Smooth muscle cell (in vitro differentiated cells): ENCODE data around the gene DLAT. TPM values are rescaled to one million over a fixed set of nuclear protein-coding genes. Genes with fewer than 3 reads are reported as not detected.
A peak's percentile ranks its signal among the peaks of the same experiment; 100 is the strongest.

Source experiments
- DNase-seq: peaks from one replicate; lab custom pipeline; 2025; ENCODE audit not compliant: unreplicated experiment; lab: John Stamatoyannopoulos, UW
- H2AFZ ChIP-seq: fragments of 200-600 bp; sonication (generic); 2 replicates; pipeline ENCODE4 v1.6.0; 2016; ENCODE audit warnings: antibody characterized with exemption, low read depth, mild to moderate bottlenecking
- H3F3A ChIP-seq: fragments of 200-600 bp; sonication (generic); 2 replicates; pipeline ENCODE4 v1.6.0; 2017; ENCODE audit warnings: antibody characterized with exemption, low read depth
- H3K27ac ChIP-seq: fragments of 200-600 bp; sonication (generic); 2 replicates; pipeline ENCODE4 v1.5.1; 2016; ENCODE audit warnings: low read depth, mild to moderate bottlenecking
- H3K27me3 ChIP-seq: fragments of 200-600 bp; sonication (generic); 2 replicates; pipeline ENCODE4 v1.6.1; 2016; ENCODE audit warnings: low read depth, mild to moderate bottlenecking
- H3K36me3 ChIP-seq: fragments of 200-600 bp; sonication (generic); 2 replicates; pipeline ENCODE4 v1.5.1; 2016; ENCODE audit warnings: low read depth
- H3K4me1 ChIP-seq: fragments of 200-600 bp; sonication (generic); 2 replicates; pipeline ENCODE4 v1.5.1; 2016; ENCODE audit warnings: low read depth
- H3K4me2 ChIP-seq: fragments of 200-600 bp; sonication (generic); 2 replicates; pipeline ENCODE4 v1.6.0; 2016; ENCODE audit warnings: mild to moderate bottlenecking
- H3K4me3 ChIP-seq: fragments of 200-600 bp; sonication (generic); 2 replicates; pipeline ENCODE4 v1.5.1; 2016; ENCODE audit warnings: mild to moderate bottlenecking
- H3K79me2 ChIP-seq: fragments of 200-600 bp; sonication (generic); 2 replicates; pipeline ENCODE4 v1.6.0; 2016; ENCODE audit warnings: low read depth, mild to moderate bottlenecking
- H3K9ac ChIP-seq: fragments of 200-600 bp; sonication (generic); 2 replicates; pipeline ENCODE4 v1.6.0; 2016; ENCODE audit warnings: low read depth
- H3K9me3 ChIP-seq: fragments of 200-600 bp; sonication (generic); replicated peaks from 2 replicates; pipeline ENCODE4 v1.5.1; 2016; ENCODE audit warnings: low read depth
- H4K20me1 ChIP-seq: fragments of 200-600 bp; sonication (generic); 2 replicates; pipeline ENCODE4 v1.6.0; 2016; ENCODE audit warnings: low read depth
- WGBS: methylation state at CpG from one replicate; pipeline ENCODE4 v1.1.7; 2016; ENCODE audit warnings: low lambda C conversion rate; 5-methylcytosine and 5-hydroxymethylcytosine counted together
- polyA plus RNA-seq: library from polyadenylated mRNA; unstranded; fragments of >200 nt; fragmentation: Nextera tagmentation; extraction: Ambion mirVana; gene quantifications from 2 replicates; pipeline ENCODE4 v1.2.1, GENCODE V29; 2016
- total RNA-seq: library from RNA; depleted of rRNA; stranded (reverse); fragments of >200 nt; gene quantifications from 2 replicates; pipeline ENCODE4 v1.2.3, GENCODE V29; 2014
- TF ChIP-seq, protein P1 (sequence below): fragments of 200-600 bp; sonication (generic); IDR thresholded peaks from 2 replicates; pipeline ENCODE4 v1.5.1; 2017; ENCODE audit warnings: borderline replicate concordance, mild to moderate bottlenecking, antibody characterized with exemption; ENCODE audit not compliant: insufficient read depth, poor library complexity, severe bottlenecking

Gene DLAT
- total and polyA plus RNA-seq, 2 experiments from 2014 or later = 23.6 to 23.8 TPM

DNA sequence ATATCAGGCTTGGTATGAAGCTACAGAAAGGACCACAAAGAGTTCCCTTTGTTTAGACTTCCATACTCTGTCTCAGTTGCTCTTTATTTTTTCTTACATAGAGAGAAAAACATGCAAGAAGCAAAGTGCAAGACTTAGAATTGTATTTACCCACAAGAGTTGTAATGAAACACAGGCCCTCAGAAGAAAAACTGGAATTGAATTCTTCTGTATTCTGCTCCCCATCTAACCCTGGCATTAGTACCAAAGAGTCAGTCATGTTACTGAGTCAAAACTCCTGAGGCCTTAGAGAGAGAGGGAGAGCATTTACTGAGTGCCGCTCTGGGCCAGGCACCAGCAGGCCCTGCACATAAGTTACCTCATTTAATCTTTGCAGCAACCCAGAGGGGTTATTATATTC, 43.9 kb upstream of the DLAT start:
- TF ChIP-seq, protein P1, sequence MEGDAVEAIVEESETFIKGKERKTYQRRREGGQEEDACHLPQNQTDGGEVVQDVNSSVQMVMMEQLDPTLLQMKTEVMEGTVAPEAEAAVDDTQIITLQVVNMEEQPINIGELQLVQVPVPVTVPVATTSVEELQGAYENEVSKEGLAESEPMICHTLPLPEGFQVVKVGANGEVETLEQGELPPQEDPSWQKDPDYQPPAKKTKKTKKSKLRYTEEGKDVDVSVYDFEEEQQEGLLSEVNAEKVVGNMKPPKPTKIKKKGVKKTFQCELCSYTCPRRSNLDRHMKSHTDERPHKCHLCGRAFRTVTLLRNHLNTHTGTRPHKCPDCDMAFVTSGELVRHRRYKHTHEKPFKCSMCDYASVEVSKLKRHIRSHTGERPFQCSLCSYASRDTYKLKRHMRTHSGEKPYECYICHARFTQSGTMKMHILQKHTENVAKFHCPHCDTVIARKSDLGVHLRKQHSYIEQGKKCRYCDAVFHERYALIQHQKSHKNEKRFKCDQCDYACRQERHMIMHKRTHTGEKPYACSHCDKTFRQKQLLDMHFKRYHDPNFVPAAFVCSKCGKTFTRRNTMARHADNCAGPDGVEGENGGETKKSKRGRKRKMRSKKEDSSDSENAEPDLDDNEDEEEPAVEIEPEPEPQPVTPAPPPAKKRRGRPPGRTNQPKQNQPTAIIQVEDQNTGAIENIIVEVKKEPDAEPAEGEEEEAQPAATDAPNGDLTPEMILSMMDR = no peak
- 93% methylated on average over 1 of the region's 1 CpG for WGBS
- no peak for DNase-seq
- Histone ChIP-seq H3K79me2 (peaks cover 8% of the 10 kb centered on the region), H3K27ac (no peak overlapping the region), H3K4me3 (no peak overlapping the region), H4K20me1 (no peaks in the 10 kb centered on the region), H3K4me2 (no peak overlapping the region), H3K4me1 (peaks cover 45% of the 10 kb centered on the region), H2AFZ (no peak overlapping the region), H3K36me3 (no peaks in the 10 kb centered on the region), H3K9ac (no peak overlapping the region), H3F3A (peaks cover 11% of the 10 kb centered on the region), H3K27me3 (no peaks in the 10 kb centered on the region), H3K9me3 (no peaks in the 10 kb centered on the region)

DNA sequence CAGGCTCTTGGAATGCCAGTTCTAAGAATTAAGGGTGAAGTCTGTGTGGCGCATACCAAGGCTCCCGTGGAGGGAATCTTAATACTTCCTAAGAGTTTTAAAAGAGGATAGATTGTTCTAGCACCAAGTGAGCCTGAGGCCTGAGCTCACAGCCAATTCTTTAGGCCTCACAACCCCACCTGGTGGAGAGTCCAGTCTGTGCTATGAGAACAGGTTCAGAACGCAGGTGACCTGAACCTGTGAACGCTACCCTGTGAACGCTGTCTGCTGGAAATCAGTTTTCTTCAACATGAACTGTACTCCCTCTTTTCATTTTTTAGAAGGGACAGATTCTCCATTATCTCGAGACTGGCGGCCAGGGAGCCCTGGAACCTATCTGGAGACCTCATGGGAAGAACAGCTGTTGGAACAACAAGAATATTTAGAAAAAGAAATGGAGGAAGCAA, 43.2 kb upstream of the DLAT start:
- Histone ChIP-seq H3F3A (peaks cover 3% of the 10 kb centered on the region), H3K79me2 (peaks cover 8% of the 10 kb centered on the region), H2AFZ (no peak overlapping the region), H3K27ac (no peak overlapping the region), H3K9ac (no peak overlapping the region), H4K20me1 (no peaks in the 10 kb centered on the region), H3K4me2 (peak overlapping the region; percentile 10), H3K36me3 (no peaks in the 10 kb centered on the region), H3K4me1 (peaks cover 39% of the 10 kb centered on the region), H3K9me3 (no peaks in the 10 kb centered on the region), H3K4me3 (peak overlapping the region; percentile 35), H3K27me3 (no peaks in the 10 kb centered on the region)
- no peak for DNase-seq
- 39% methylated on average over 7 of the region's 7 CpGs for WGBS
- TF ChIP-seq, protein P1 = peak; percentile 58

DNA sequence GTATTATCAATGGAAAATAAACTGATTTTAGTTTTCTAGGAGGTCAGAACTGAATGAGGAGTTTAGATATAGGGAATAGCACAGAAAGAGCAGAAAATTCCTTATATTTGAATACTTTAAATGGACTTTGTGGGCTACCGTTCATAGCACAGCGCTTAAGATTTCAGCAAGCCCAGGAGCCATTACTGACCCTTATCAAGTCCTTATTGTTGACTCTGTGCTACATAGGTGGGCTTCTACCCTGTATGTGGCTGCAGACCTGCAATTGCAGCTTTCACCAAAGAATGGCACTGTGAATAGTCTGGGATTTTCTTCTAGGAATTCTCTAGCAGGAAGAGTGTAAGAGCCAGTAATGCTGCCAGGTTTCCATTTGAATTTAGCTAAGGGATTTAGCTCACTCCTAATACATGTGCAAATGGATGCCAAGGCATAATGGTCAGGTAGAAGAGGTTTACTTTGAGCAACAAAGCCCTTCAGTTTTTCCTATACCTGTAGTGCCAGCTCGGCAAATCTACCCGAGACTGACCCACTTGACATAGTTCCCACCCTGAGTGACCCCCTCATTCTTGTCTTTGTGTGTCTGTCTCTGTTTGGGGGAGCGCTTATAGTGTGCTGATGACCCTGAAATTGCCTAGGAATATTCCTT, 42.5 kb upstream of the DLAT start:
- WGBS = 59% methylated on average over 5 of the region's 5 CpGs
- no peaks in the 10 kb centered on the region for H4K20me1 ChIP-seq
- H3K4me1 ChIP-seq = peaks cover 35% of the 10 kb centered on the region
- TF ChIP-seq, protein P1 = no peak
- H3K9ac ChIP-seq = no peak overlapping the region
- H2AFZ ChIP-seq = no peak overlapping the region
- H3K27ac ChIP-seq = peak overlapping the region; percentile 41
- H3K9me3 ChIP-seq = no peaks in the 10 kb centered on the region
- no peaks in the 10 kb centered on the region for H3F3A ChIP-seq
- DNase-seq = no peak
- peak overlapping the region; percentile 20 for H3K4me2 ChIP-seq
- no peaks in the 10 kb centered on the region for H3K27me3 ChIP-seq
- H3K4me3 ChIP-seq = peak overlapping the region; percentile 35
- no peaks in the 10 kb centered on the region for H3K36me3 ChIP-seq
- peaks cover 8% of the 10 kb centered on the region for H3K79me2 ChIP-seq
